Measurements from ENCODE around the gene TMEM140. TPM values are rescaled to one million over a fixed set of nuclear protein-coding genes. Genes with fewer than 3 reads are reported as not detected.
"Not testable (repeated sequence)": the region's sequence is repeated elsewhere in the genome, so short reads cannot be mapped to it uniquely, and the experiment has no call there.

The TMEM140 gene
- total RNA-seq, 1 donor from 2014 or later: not detected

DNA sequence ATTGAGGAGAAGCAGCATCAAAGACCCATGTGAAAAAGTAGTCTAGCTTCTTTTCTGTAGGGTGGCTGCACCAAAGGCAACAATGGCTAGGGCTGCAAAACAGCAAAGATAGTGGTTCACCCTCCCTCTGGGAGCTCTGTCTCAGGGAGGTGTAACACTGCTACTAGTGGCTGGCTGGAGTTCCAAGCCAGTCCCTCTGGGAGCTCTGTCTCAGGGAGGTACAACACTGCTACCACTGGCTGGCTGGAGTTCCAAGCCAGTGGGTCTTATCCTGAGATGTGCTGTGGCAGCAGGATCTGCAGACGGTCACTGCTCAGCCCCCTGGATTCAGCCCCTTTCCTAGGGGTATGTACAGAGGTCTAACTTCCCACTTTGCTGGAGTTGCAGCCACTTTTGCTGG, 37.9 kb upstream of the TMEM140 start:
- TF ChIP-seq, protein P1, sequence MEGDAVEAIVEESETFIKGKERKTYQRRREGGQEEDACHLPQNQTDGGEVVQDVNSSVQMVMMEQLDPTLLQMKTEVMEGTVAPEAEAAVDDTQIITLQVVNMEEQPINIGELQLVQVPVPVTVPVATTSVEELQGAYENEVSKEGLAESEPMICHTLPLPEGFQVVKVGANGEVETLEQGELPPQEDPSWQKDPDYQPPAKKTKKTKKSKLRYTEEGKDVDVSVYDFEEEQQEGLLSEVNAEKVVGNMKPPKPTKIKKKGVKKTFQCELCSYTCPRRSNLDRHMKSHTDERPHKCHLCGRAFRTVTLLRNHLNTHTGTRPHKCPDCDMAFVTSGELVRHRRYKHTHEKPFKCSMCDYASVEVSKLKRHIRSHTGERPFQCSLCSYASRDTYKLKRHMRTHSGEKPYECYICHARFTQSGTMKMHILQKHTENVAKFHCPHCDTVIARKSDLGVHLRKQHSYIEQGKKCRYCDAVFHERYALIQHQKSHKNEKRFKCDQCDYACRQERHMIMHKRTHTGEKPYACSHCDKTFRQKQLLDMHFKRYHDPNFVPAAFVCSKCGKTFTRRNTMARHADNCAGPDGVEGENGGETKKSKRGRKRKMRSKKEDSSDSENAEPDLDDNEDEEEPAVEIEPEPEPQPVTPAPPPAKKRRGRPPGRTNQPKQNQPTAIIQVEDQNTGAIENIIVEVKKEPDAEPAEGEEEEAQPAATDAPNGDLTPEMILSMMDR (IDR thresholded peaks at IDR 0.05): no peak
- no peak overlapping the region for H3K27ac Mint-ChIP-seq (ENCODE audit: unreplicated experiment)
- peaks cover 6% of the 10 kb centered on the region for H3K9me3 Mint-ChIP-seq (ENCODE audit: unreplicated experiment)
- H3K4me1 Mint-ChIP-seq (ENCODE audit: unreplicated experiment): no peaks in the 10 kb centered on the region
- peaks cover 27% of the 10 kb centered on the region for H3K27me3 Mint-ChIP-seq (ENCODE audit: unreplicated experiment)
- H3K36me3 Mint-ChIP-seq (ENCODE audit: unreplicated experiment): no peaks in the 10 kb centered on the region
- no peak overlapping the region for H3K4me3 Mint-ChIP-seq (ENCODE audit: unreplicated experiment)
- no peak for DNase-seq (ENCODE audit: extremely low spot score, unreplicated experiment)

DNA sequence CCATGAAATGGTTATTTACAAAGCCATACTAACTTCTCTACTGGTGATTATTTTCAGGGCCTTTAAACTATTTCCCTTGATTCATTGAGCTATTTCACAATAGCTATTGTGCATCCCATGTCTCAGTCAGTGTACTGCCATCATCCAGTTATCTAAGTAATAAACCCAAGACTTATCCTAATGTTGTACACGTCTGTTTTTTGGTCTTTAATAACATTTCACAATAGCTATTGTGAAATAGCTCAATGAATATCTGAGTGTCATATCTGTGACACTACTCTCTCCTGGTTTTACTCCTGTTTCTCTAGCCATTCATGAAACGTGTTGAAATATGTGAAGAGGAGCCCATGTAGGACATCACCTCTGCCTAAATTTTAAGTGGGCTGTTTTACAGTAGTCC, 36.5 kb upstream of the TMEM140 start:
- TF ChIP-seq, protein P1 (IDR thresholded peaks at IDR 0.05): no peak
- H3K36me3 Mint-ChIP-seq (ENCODE audit: unreplicated experiment): no peaks in the 10 kb centered on the region
- no peak overlapping the region for H3K27ac Mint-ChIP-seq (ENCODE audit: unreplicated experiment)
- H3K4me3 Mint-ChIP-seq (ENCODE audit: unreplicated experiment): no peak overlapping the region
- no peaks in the 10 kb centered on the region for H3K9me3 Mint-ChIP-seq (ENCODE audit: unreplicated experiment)
- no peak for DNase-seq (ENCODE audit: extremely low spot score, unreplicated experiment)
- no peaks in the 10 kb centered on the region for H3K4me1 Mint-ChIP-seq (ENCODE audit: unreplicated experiment)
- peaks cover 30% of the 10 kb centered on the region for H3K27me3 Mint-ChIP-seq (ENCODE audit: unreplicated experiment)

DNA sequence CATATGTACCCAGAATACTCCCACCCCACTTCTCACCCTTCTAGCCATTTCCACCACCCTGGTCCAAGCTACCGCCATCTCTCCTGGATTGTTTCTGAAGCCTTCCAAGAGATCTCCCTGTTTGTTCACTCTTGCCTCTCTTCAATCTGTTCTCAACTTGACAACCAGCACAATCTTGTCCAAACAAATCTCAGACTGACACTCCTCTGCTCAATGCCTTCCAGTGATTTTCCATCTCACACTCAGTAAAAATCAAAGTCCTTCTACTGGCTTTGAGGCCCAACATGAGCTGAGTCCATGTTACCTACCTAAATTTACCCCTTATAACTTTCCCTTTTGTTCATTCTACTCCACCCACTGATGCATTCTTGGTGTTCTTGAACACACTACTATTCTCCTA, 33.2 kb upstream of the TMEM140 start:
- no peaks in the 10 kb centered on the region for H3K36me3 Mint-ChIP-seq (ENCODE audit: unreplicated experiment)
- no peak overlapping the region for H3K27ac Mint-ChIP-seq (ENCODE audit: unreplicated experiment)
- TF ChIP-seq, protein P1 (IDR thresholded peaks at IDR 0.05): no peak
- DNase-seq (ENCODE audit: extremely low spot score, unreplicated experiment): no peak
- no peaks in the 10 kb centered on the region for H3K9me3 Mint-ChIP-seq (ENCODE audit: unreplicated experiment)
- no peak overlapping the region for H3K4me3 Mint-ChIP-seq (ENCODE audit: unreplicated experiment)
- H3K27me3 Mint-ChIP-seq (ENCODE audit: unreplicated experiment): peaks cover 14% of the 10 kb centered on the region
- H3K4me1 Mint-ChIP-seq (ENCODE audit: unreplicated experiment): no peaks in the 10 kb centered on the region

GRCh38 chr7:135117096-135117495, 30.8 kb upstream of the TMEM140 start:
- DNase-seq (ENCODE audit: extremely low spot score, unreplicated experiment): no peak
- TF ChIP-seq, protein P1 (IDR thresholded peaks at IDR 0.05): no peak
- Mint-ChIP-seq H3K27ac (ENCODE audit: unreplicated experiment) (no peak overlapping the region), H3K27me3 (ENCODE audit: unreplicated experiment) (peaks cover 14% of the 10 kb centered on the region), H3K4me1 (ENCODE audit: unreplicated experiment) (no peaks in the 10 kb centered on the region), H3K9me3 (ENCODE audit: unreplicated experiment) (peaks cover 10% of the 10 kb centered on the region), H3K4me3 (ENCODE audit: unreplicated experiment) (no peak overlapping the region), H3K36me3 (ENCODE audit: unreplicated experiment) (peaks cover 1% of the 10 kb centered on the region)

- TF ChIP-seq, protein P1 (IDR thresholded peaks at IDR 0.05): no peak
- Mint-ChIP-seq H3K36me3 (ENCODE audit: unreplicated experiment) (peaks cover 1% of the 10 kb centered on the region), H3K27me3 (ENCODE audit: unreplicated experiment) (peaks cover 48% of the 10 kb centered on the region), H3K4me3 (ENCODE audit: unreplicated experiment) (no peak overlapping the region), H3K4me1 (ENCODE audit: unreplicated experiment) (no peaks in the 10 kb centered on the region), H3K27ac (ENCODE audit: unreplicated experiment) (no peak overlapping the region), H3K9me3 (ENCODE audit: unreplicated experiment) (peaks cover 10% of the 10 kb centered on the region)
- no peak for DNase-seq (ENCODE audit: extremely low spot score, unreplicated experiment)
Measured at GRCh38 chr7:135121868-135122267, 26.0 kb upstream of the TMEM140 start.

DNA sequence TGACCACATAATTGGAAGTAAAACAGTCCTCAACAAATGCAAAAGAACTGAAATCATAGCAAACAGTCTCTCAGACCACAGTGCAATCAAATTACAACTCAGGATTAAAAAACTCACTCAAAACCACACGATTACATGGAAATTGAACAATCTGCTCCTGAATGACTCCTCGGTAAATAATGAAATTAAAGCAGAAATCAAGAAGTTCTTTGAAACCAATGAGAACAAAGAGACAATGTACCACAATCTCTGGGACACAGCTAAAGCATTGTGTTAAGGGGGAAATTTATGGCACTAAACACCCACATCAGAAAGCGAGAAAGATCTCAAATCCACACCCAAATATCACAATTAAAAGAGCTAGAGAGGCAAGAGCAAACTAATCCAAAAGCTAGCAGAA, 23.2 kb upstream of the TMEM140 start:
- not testable (repeated sequence) for H3K36me3 Mint-ChIP-seq (ENCODE audit: unreplicated experiment); H3K4me1 Mint-ChIP-seq (ENCODE audit: unreplicated experiment); DNase-seq (ENCODE audit: extremely low spot score, unreplicated experiment); H3K4me3 Mint-ChIP-seq (ENCODE audit: unreplicated experiment); H3K27ac Mint-ChIP-seq (ENCODE audit: unreplicated experiment); H3K9me3 Mint-ChIP-seq (ENCODE audit: unreplicated experiment)
- peaks cover 46% of the 10 kb centered on the region for H3K27me3 Mint-ChIP-seq (ENCODE audit: unreplicated experiment)

Measured in osteocyte (in vitro differentiated cells).